OCI-M2 (cell line): Measurements from ENCODE around the gene XRN2.

Source experiments
- DNase-seq: peaks from one replicate; lab custom pipeline; 2025; ENCODE audit not compliant: unreplicated experiment; lab: John Stamatoyannopoulos, UW

Gene XRN2

DNA sequence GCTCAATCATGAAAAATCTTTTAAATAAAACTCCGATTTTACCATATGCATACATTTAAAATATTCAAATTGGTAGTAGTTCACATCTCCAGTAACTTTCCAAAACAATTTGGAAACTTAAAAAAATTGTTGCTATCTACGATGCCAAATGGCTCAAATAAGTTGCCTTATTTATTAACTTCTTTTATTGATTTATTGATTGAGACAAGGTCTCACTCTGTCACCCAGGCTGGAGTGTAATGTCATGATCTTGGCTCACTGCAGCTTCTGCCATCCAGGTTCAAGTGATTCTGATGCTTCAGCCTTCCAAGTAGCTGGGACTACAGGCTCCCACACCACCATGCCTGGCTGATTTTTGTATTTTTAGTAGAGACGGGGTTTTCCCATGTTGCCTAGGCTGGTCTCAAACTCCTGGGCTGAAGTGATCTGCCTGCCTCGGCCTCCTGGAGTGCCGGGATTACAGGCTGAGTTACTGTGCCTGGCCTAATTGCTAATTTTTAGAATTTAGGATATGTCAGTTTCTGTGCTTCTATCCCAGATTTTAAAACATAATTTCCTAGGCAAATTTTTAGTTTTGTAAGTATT, 81.3 kb downstream of the XRN2 start:
- DNase-seq, result no peak

DNA sequence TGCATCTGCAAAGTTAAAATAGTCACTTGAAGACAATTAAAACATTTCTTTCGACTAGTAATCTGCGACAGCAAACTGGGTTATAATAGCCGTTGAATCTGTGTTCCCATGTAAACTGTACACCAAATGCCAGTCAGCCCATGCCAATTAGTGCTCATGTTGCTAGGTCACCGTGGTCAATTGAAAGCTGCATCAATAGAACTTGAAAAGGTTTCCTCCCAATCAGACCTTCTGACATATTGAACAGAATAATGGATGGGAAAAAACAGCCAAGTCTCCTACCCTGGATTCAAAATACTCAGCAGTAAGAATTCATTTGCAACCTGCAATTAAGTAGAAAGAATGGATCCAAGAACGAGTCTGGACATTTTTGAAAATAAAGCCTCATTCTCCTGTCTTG, 83.0 kb downstream of the XRN2 start:
- no peak for DNase-seq

DNA sequence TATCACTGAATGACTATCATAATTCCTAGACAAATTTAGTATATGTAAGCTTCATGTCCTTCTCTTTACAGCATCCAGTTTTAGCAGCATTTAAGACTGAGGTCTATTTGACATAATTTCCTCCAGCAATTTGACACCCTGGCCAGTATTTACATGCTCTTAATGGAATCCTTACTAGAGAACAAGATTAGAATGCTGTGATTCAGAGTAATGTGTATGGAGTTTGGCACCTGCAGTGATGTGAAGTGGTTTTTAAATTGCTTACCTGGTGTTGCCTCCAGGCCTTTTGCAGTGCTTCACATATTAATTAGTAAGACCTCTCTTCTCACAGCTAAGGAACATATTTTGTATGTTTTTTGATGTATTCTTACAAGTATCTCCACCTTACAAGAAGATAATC, 84.4 kb downstream of the XRN2 start:
- no peak for DNase-seq

DNA sequence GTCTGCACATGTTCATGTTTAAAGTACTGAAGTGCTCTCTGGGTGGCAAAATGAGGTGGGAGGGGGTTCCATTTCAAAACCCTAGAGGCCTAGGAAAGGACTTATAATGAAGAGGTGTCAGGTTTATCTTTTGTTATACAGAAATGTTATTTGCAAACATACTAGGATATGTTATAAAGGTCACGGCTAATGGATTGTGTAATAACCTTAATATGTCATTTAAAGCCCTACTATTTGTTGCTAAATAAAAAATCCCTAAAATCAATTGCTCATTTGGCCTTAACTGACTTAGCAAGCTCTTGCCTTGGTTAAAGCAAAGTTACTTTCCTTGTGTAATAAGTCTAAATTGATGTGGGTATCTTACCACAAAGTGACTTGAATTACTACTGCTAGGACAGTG, 85.4 kb downstream of the XRN2 start:
- no peak for DNase-seq

DNA sequence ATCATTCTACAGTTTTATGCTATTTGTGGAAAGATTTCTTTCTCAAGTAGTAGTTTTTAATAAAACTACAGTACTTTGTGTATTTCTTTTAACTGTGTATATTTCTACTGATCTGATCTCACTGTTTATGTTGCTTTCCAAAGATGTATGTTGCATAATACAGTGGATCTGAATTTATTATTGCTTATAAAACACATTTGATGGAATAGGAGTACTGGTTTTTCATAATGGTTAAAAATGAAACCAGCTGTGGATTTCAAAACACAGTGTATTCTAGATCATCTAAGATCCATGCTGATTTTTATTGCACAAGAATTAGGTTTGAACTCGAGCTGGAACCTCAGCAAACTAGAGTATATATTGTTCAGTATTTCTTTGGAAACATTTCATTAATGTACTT, 86.2 kb downstream of the XRN2 start:
- no peak for DNase-seq

DNA sequence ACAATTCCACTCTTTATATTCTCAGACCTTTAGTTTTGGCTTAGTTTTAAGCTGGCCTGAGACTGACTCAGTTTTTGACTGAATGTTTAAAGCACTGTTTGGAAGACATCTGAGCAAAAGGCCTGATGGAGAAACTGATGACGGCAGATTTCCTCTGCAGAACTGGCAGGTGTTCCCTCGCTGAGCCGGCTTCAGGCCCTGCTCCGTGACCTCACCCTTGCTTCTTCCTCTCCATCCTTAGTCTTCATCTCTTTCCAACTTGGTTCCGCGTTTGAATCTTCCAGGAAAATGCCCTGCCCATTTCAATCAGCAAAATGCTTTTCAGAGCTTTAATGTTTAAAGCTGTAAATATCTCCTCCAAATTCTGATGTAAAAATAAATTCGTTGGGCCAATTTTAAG, 87.6 kb downstream of the XRN2 start:
- no peak for DNase-seq

DNA sequence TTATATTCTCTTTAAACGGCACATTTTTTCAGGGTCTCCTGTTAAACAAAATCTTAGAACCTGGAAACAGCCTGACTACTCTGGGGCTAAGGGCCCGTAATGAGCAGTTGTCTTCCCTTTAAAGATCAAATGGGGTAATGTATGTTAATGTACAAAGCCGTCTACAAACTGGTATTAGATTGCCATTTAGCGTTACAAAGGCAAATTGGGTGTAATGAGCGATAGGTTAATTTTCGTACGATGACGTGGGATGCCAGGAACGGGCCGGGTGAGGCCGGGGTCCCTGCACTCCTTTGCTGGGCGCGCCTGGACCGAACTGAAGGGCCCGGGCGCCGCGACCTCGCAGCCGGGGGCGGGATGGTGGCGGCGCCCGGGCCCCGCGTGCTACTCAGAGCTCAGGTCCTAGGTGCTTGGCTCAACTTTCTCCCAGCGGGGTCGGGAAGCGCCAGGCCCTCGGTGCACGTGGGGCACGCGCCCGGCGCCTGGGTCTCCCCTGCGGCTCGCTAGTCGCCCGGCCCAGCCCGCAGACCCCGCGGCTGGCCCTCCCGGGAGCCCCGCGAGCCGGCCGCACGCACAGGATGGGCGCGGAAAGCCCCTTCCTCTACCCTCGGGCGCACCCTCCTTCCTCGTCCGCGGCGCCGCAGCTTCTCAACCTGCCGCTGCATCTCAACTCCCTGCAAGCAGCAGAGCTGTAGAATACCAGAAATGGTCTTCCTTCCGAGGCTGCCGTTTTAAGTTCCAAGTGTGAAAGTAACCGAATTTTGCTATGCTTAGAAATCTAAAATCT, 88.2 kb downstream of the XRN2 start:
- no peak for DNase-seq

DNA sequence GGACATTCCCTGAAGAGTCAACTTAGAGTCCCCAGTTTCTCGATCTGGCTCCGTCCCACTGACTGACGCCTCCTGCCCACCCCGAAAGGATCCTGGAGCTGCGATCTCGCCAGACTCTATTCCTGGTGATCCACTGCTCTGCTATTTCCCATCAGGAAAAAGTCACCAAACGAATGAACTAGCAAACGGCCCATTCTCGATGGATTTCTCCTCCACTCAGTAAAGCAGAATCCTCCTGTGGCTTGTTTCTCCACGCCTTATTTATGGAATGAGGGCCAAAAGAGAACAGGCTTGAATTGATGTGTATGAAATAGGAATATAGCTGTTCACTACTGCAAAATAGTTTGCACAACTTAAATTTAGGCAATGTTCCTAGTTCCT, 88.8 kb downstream of the XRN2 start:
- no peak for DNase-seq

DNA sequence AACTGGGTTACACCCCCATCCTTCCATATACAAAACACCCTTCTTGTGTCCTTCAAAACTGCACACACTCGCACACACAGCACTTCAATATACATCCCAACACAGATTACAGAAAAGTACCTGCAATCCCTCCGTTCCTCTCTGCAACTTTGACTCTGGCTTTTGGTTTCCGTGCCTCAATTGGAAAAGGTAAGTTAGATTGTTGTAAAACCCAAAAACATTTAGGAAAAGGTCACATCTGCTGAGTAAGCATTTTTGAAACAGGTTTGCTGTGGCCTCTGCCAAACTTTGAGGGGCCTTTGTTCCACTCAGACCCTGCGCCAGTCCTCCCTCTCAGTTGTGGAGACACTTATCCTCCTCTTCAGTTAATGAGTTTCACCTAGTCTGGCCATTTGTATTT, 90.0 kb downstream of the XRN2 start:
- no peak for DNase-seq

DNA sequence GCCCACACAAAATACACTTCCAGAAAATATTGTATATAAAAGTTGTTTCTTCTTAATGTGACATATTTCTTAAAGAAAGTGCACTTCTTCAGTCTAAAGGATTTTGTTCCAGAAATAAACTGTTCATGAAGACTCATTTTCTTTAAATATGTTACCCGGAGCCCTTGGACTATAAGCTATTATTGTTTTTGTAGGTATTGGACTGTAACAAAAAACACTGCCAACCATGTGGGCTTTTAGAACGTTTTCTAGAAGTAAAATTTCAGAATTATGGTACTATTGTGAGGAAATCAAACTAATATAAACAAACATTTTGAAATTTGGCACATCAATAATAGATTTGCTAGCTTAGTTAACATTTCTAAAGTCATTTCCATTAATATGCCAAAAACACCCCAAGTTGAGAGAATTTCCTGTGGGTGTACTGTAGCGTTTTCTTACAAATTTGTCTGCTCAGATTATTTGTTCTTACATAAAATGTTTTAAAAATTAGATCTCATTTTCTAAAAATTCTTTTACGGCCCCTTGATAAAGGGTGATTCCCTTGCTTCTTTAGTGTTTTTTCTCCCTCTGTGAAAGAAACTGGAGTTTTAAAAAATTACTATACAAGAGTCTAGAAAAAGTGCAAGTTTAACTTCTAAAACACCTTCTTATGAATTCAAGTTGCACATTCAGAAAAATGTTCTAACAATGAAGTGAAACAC, 90.8 kb downstream of the XRN2 start:
- no peak for DNase-seq

DNA sequence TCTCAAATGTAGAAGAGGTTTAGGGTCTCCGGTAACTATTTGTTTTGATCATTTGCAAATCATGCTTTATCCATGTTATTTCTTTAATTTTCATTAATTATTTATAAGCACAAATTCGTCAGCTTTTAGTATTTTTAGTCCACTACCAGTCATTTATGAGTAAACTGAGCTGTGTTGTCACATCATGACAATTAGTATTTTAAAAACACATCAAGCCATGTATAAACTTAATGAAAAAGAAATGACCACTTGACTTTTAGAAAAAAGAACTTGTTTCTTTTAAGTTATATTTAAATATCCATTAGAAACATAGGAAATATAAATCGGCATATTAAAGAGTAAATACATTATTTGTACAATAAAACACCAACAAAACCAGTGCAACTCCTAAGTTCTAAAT, 91.4 kb downstream of the XRN2 start:
- DNase-seq, result no peak

DNA sequence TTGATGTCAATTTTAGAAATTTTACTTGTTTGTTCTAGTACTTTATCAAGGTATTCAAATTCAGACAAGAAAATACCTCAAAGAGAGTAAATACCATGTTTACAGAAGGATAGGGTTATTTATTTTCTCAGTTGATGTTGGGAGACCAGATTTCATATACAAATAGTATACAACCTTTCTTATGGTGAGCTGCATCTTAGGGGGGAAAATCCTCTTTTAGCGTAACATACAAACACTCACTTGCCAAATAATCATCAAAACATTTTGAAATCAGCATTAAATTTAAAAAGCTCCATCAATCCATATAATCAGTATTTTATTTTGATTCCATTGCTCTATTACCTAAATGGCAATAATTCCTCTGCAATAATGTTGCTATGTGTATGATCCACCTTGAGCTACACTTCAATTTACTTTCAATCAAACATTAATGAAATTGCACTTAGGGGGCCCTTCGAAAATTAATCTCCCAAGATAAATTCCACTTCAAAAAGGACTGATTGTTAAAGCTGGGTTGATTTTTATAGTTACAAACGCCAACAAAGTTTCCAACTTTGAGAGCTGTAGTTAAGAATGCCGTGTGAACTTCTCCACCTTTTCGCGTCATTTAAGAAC, 92.0 kb downstream of the XRN2 start:
- DNase-seq, result no peak

DNA sequence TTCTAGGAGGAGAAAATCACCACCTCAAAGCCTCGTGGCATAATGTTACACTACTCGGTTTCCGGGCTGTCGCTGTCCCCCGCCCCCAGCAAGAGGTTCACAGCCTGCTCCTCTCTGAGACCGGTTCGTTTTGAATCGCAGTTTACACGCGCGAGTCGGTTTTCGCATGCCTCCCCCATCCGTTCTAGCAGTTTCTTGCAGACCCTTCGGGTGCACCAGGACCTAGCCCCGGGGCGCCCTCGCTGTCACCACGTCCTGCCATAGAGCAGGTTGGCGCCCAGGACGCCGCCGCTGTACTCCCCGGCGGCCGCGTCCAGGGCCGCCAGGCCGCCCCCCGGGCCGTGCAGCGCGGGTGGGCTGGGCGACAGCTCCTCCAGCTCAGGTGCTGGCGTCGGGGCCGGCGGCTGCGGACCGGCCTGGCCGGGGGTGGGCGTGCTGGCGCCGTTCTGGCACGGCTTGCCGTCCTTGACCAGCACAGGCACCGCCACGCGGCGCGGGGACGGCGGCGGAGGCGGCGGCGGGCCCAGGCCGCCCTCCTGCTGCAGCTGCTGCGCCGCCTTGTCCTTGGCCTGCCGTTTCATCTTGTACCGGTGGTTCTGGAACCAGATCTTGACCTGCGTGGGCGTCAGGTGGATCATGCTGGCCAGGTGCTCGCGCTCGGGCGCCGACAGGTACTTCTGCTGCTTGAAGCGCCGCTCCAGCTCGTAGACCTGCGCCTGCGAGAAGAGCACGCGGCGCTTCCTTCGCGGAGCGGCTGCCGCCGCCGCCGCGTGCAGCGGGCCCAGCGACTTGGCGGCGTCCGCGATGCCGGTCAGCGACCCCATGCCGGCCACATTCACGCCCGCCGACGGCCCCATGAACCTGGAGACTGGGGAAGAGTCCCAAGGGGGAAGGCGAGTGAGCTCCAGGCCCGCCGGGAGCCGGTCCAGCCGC, 92.8 kb downstream of the XRN2 start:
- DNase-seq, result no peak

DNA sequence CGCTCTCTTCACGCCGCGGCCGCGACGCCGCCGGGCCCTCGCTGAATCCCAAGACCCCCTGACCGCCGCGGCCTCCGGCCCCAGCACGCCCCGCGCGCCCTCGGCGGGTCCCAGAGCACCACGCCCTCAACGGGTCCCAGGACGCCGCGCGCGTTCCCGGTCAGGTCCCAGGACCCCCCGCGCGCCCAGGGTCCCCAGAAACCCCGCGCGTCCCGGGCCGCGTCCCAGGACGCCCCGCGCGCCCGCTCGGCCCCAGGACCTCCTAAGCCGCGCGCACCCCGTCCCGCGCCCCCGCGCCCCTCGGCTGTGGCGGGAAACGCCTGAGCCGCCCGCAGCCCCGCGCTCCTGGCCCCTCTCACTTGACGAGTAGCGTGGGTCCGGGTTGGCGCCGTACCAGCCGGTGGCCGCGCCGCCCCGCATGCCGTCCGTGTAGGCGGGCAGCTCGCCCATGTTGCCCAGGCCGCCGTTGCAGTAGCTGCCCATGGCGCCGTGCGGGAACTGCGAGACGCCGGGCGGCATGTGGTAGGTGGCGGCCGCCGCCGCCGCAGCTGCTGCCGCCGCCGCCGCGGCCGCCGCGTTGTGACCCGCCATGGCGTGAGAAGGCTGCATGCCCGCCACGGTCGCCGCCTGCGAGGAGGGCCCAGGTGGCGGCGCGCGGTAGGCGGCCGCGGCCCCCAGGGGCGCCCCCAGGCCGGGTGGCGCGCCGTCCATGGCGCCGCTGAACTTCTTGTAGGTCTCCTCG, 93.6 kb downstream of the XRN2 start:
- DNase-seq, result no peak

DNA sequence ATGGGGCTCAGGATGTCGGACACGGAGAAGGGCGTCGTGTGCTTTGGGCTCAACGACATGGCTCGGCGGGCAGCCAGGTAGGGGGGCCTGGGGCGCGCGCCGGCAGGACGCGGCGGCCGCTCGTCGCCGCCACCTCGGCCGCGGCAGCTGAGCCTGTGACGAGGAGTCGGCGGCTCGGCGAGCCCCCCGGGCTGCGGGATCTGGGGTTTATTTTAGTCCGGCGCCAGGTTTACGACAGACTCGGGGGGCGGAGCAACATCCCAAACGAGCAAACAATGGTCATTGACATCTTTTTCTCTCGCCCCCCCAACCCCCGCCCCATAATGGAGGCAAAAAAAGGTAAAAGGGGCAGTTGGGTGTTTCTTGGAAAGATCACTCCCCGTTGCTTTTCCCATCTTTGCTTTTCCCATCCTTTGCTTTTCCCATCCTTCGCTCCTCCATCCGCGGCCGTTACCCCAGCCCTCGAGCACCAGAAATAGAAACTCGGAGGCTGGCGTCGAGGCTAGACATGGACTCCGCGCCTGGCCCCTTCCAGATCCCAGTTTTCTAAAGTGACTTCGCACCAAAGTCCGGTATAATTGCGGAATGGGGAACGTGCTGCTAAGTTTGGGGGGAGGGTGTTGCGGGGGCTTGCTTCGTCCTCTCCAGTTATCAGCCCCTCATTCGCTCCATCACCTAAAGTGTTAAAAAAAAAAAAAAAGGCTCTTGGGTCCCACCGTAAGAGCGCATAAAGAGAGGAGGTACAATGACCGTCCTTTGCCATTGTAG, 94.4 kb downstream of the XRN2 start, which contains the start of gene NKX2-4:
TSS of gene NKX2-4 (minus strand) at position 186 of the 768 bp plus-strand sequence. CDS start at position 59, 127 bp downstream.
- DNase-seq, result no peak

DNA sequence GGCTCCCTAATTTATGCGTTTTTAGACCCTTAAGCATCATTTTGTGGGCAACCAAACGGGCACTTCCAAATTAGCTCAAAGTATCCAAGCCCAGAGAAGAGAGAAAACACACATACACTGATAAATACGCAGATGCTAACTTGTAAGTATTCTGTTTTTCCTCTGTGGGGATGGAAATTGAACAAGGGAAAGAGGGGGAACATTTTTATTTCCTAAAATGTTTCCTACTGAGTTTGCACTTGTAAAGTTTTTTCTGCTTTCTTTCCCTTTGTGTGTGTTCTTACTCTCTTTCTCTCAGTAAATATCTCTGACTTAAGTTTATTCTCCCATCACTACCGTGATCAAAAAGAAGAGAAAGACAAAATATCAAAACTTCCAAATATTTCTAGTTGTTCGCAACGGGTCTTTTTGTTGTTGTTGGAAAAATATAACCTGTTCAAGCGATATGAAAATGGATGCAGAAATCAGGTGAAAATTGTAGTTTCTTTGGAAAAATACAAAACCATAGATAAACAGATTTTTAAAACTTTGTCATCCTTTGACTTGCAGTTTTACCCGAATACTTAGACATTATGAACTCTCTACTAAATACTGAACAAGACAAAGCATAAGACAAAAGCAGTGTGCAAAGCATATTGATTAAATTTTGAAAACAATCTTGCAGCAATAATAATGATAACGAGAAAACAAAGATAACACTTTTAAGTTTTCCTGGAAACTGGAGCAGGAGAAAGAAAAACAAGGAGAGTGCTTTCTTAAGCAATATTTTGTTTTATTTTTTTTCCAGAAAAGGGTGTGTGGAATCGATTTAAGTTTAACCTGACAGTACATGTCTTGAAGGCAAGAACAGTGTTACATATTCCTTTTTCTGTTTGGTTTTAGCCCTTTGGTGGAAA, 95.2 kb downstream of the XRN2 start:
- DNase-seq, result no peak

DNA sequence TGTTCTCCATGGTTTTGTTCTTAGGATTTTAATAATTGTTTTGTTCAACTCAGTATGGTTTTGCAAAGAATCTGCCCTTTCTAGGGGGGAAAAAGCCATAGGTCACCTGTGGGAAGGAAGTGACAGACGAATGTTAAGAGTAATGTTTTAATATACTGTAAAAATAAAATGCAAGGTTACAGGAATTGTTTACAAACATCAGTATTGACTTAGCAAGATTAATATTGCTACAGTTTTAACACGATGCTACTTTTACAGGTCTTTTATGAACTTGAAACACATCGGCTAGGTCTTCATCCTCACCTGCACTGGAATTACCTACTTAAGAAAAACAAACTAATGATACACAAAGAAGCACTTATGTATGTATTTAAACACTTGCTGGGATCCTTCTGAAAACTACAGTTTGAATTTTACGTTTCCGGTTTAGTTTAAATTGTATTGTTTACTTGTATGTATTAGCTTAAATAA, 95.9 kb downstream of the XRN2 start:
- no peak for DNase-seq

DNA sequence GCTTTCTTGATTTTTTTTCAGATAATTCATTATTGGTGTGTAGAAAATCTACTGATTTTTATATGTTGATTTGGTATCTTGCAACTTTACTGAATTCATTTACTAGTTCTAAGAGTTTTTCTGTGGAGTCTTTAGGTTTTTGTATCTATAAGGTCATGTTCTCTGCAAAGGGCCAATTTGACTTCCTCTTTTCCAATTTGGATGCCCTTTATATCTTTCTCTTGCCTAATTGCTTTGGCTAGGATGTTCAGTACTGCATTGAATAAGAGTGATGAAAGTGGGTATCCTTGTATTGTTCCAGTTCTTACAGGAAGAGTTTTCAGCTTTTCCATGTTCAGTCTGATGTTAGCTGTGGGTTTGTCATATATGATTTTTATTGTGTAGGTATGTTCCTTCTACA, 108.6 kb downstream of the XRN2 start:
- DNase-seq, result no peak
